HG03571 (cell line): ENCODE data around the gene MDM2.
"Not testable (repeated sequence)": the region's sequence is repeated elsewhere in the genome, so short reads cannot be mapped to it uniquely, and the experiment has no call there.

Experiments used
- ATAC-seq: cut with Tn5 transposase; IDR thresholded peaks from one replicate; pipeline ENCODE4 v1.9.1; 2021; ENCODE audit not compliant: unreplicated experiment

Gene MDM2

DNA sequence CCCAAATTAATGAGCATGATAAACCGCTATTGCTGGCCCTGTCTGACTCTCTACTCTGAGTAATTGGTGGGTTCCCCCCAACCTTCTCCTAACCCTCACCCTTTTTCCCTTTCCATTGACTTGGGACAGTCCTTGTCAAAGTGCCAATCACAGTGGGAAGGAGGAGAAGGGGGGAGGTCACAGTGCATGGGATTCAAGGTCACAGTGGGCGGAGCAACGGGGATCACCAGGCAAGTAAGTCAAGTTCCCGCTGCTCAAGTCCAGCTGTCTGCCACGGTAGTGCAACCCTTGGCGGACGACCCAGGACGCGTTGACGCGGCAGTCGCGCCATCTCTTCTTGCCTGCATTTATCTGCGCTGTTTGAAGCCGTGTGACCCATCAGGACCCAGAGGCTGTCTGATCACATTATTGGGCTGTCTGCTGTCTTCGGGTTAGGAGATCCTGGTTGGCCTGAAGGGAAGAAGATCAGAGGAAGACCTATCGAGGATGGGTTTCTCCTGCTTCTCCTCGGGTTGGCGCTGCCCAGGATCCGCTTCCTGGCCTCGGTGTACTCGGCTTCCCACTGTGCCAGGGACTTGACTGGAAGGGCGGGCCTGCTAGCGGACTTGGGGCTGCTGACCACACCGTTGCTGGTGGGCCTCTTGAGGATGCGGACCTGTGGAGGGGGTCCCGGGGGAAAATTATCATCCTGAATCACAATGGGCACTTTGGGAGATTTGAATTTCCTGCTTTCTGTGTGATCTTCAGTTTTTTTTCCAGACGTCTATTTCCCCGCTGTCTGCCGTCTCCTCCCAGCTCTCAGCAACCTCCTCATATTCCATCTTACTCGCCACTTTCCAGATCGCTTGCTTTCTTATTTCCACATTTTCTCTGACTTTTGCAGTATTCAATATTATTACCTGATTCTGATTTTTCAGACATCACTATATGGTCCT, 3.1 kb upstream of the MDM2 start:
- ATAC-seq = no peak

DNA sequence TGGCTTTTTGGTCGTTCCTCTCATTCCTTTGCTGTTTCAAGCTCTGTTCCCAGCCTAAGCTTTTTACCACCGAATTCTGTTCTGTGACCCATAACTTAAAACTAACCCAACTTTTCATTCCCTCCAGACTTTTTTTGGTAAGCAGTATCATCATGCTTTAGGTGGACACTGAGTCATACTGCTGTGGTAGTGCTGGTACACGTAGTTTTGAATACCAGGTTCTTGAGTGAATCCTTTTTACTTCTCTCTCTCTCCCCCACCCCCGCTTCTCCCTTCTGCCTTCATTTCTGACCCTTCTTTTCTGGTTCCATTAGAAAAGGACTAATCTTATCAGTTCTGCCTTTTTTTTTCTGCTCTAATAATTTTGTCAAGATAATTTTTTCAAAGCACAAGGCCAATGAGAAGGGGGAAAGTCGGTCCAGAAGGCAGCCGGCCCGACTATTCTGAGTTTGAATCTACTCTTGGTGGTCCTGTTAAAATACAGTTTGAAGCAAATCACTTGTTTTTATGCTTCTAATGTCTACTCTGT, 2.3 kb upstream of the MDM2 start:
- ATAC-seq = no peak

DNA sequence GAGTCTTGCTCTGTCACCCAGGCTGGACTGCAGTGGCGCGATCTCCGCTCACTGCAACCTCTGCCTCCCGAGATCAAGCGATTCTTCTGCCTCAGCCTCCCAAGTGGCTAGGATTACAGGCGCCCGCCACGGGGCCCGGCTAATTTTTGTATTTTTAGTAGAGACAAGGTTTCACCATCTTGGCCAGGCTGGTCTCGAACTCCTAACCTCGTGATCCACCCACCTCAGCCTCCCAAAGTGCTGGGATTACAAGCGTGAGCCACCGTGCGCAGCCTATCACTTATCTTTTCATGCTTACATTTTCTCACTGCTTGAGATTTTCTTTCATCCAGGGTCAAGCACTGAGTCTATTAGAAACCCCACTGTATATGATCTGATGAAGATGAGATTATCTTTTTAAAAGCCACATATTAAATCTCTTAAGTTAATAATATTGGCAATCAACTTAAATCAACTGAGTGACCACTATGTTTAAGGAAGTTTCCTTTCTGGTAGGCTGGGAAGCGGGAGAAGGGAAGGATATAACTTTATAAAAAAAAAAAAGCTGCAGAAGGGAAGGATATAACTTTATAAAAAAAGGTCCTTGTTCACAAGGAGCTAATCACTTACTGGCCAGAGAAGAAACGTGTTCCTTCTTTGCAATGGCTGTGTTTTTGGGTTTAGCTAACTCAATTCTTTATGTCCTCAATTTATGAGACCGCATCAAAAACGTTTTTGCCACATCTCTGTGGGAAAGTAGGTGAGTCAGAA, 1.3 kb upstream of the MDM2 start:
- no peak for ATAC-seq

DNA sequence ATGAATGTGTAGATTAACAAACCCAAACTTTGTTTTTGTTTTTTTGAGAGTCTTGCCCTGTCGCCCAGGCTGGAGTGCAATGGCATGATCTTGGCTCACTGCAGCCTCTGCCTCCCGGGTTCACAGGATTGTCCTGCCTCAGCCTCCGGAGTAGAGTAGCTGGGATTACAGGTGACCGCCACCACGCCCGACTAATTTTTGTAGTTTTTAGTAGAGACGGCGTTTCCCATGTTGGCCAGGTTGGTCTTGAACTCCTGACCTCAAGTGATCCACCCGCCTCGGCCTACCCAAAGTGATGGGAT, 752 bp upstream of the MDM2 start:
- ATAC-seq = not testable (repeated sequence)

DNA sequence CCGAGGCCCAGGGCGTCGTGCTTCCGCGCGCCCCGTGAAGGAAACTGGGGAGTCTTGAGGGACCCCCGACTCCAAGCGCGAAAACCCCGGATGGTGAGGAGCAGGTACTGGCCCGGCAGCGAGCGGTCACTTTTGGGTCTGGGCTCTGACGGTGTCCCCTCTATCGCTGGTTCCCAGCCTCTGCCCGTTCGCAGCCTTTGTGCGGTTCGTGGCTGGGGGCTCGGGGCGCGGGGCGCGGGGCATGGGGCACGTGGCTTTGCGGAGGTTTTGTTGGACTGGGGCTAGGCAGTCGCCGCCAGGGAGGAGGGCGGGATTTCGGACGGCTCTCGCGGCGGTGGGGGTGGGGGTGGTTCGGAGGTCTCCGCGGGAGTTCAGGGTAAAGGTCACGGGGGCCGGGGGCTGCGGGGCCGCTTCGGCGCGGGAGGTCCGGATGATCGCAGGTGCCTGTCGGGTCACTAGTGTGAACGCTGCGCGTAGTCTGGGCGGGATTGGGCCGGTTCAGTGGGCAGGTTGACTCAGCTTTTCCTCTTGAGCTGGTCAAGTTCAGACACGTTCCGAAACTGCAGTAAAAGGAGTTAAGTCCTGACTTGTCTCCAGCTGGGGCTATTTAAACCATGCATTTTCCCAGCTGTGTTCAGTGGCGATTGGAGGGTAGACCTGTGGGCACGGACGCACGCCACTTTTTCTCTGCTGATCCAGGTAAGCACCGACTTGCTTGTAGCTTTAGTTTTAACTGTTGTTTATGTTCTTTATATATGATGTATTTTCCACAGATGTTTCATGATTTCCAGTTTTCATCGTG, 612 bp downstream of the MDM2 start:
- peak; percentile 64 for ATAC-seq

DNA sequence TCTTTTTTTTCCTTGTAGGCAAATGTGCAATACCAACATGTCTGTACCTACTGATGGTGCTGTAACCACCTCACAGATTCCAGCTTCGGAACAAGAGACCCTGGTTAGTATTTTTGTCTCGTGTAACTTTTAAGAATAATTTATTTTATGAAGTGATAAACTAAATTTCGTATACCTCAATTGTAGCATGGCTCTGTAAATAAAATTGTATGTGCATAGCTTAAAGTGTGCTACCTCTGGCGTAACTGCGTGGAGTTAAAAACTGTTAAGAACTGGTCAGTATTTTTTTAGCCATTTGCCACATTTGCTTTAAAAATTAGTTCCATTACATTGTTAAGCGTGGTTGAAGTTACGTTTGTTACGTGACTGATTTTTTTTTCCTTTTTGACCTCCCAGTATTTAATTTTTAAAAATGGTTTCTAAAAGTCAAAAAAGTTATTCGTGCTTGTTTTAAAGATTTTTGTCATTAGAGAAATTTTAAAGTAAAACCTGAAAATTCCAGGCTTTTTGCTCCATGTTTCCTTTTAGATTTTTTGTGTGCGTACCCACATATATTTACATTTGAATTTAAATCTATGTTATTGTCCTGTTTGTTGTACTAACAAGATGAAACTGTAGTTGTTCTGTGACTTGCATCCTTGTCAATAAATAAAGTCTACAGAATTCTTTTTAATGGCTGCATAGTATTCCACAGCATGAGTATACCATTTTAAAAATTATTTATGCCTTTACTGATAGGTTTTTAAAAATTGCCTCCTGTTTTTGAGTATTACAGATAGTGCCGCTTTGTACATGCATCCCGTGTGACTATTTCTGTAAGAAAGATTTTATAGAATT, 1.4 kb downstream of the MDM2 start:
- no peak for ATAC-seq

DNA sequence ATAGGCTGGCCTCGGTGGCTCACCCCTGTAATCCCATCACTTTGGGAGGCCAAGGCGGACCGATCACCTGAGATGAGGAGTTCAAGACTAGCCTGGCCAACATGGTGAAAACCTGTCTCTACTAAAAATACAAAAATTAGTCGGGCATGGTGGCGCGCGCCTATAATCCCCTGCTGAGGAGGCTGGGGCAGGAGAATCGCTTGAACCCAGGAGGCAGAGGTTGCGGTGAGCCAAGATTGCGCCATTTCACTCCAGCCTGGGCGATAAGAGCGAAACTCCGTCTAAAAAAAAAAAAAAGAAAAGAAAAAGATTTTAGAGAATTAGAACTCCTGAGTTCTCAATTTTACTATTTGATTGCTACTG, 2.0 kb downstream of the MDM2 start:
- ATAC-seq = not testable (repeated sequence)

- not testable (repeated sequence) for ATAC-seq
These were observed 3.6 kb downstream of the MDM2 start for GRCh38 chr12:68811573-68811972.

- no peak for ATAC-seq
These were observed 4.7 kb downstream of the MDM2 start for GRCh38 chr12:68812553-68813241.

GRCh38 chr12:68813242-68813593, 5.2 kb downstream of the MDM2 start:
- no peak for ATAC-seq

GRCh38 chr12:68814490-68815231, 6.7 kb downstream of the MDM2 start:
- no peak for ATAC-seq

DNA sequence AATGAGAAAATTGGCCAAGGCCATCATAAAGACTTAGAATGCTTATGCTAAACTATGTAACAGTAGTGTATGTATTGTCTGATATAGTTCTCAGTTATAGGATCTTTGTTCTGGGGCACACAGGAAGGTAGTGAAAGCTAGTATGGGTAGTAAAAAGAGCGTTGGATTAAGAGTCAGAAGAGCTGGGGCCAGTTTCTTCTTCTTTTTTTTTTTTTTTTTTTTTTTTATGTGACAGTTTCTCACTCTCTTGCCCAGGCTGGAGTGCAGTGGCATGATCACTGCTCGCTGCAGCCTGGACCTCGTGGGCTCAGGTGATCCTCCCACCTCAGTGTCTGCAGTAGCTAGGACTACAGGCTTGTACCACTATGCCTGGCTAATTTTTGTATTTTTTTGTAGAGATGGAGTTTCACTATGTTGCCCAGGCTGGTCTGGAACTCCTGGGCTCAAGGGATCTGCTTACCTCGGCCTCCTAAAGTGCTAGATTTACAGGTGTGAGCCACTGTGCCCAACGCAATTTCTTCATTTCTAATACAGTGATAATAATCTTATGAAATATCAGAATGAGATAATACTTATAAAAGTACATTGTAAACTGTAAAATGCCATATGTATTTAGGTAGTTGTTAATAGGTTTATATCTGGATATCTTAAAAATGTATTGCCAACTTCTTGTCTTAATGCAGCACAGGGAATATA, 7.4 kb downstream of the MDM2 start:
- ATAC-seq = no peak

- ATAC-seq = no peak
These were observed 8.2 kb downstream of the MDM2 start for GRCh38 chr12:68815928-68816800.

- not testable (repeated sequence) for ATAC-seq
These were observed 11.5 kb downstream of the MDM2 start for GRCh38 chr12:68819481-68819880.

GRCh38 chr12:68821357-68822188, 13.6 kb downstream of the MDM2 start:
- ATAC-seq = no peak

DNA sequence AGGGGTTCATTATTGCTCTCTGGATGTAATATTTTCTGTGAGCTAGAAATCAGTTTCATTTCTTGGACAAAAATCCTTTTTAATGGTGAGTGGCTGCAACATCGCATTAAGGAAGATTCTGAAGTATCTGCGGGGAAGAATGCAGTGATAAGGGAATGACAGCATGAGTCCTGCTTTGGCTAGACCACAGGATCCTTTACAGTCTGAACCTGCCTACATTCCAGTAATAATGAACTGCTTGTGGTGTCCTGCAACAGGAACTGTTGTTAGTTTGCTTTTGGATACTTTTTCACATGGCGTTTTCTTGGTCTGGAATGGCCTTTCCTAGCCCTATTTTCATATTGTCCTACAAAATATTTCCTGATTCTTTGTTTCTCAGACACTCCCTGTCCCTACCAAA, 15.7 kb downstream of the MDM2 start:
- ATAC-seq = no peak

DNA sequence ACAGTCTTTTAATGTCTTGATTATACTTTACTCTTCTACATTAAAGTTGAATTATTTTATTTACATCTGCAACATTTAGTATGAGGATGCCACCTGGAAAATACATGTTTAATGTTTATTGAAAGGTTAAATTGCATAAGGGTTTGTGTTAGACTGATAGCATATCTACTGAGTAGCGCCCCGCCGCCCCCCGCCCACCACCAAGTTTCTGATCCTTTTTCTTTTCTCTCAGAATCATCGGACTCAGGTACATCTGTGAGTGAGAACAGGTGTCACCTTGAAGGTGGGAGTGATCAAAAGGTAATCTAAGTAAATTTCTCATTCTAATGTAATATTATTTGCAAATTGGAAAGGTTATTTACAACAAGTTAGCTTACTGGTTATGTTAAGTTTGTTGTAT, 16.2 kb downstream of the MDM2 start:
- ATAC-seq = no peak
